HepG2 (cell line): ENCODE measurements around the gene MVP. TPM values are rescaled to one million over a fixed set of nuclear protein-coding genes. Genes with fewer than 3 reads are reported as not detected.

Experiments used
- ARNTL ChIP-seq: sonication (generic); formaldehyde crosslinking; IDR thresholded peaks from 2 replicates; pipeline ENCODE4 v1.4.0; 2020; ENCODE audit warnings: mild to moderate bottlenecking, missing genetic modification reagents
- ATF6 ChIP-seq: sonication (generic); formaldehyde crosslinking; conservative IDR thresholded peaks from 2 replicates; pipeline ENCODE4 v1.4.0; 2020; ENCODE audit warnings: missing genetic modification reagents
- ELK4 ChIP-seq: sonication (generic); formaldehyde crosslinking; IDR thresholded peaks from 2 replicates; pipeline ENCODE4 v1.9.0; 2021; ENCODE audit warnings: missing genetic modification reagents, borderline replicate concordance
- ETS1 ChIP-seq: sonication (generic); formaldehyde crosslinking; IDR thresholded peaks from 2 replicates; pipeline ENCODE4 v1.4.0; 2020; ENCODE audit warnings: missing genetic modification reagents
- GLI4 ChIP-seq: sonication (generic); formaldehyde crosslinking; IDR thresholded peaks from 2 replicates; pipeline ENCODE4 v1.5.1; 2020; ENCODE audit warnings: missing genetic modification reagents, mild to moderate bottlenecking, moderate library complexity, borderline replicate concordance
- IKZF4 ChIP-seq: sonication (generic); formaldehyde crosslinking; IDR thresholded peaks from 2 replicates; pipeline ENCODE4 v1.5.1; 2020; ENCODE audit warnings: borderline replicate concordance, mild to moderate bottlenecking, low read depth, missing genetic modification reagents; ENCODE audit errors: not compliant biosample characterization
- MEIS1 ChIP-seq: sonication (generic); formaldehyde crosslinking; IDR thresholded peaks from 2 replicates; pipeline ENCODE4 v1.9.0; 2021; ENCODE audit warnings: mild to moderate bottlenecking, missing genetic modification reagents, moderate library complexity, borderline replicate concordance
- NFKBIZ ChIP-seq: IDR thresholded peaks from 2 replicates; pipeline ENCODE4 v1.6.1; 2018; ENCODE audit warnings: missing genetic modification reagents, missing compliant biosample characterization
- PCBP2 ChIP-seq: fragments of 200-400 bp; formaldehyde crosslinking; optimal IDR thresholded peaks from 2 replicates; pipeline ENCODE3; 2018; ENCODE audit warnings: low read length, low read depth; ENCODE audit not compliant: poor library complexity, severe bottlenecking
- ZBTB21 ChIP-seq: sonication (generic); formaldehyde crosslinking; IDR thresholded peaks from 2 replicates; pipeline ENCODE4 v1.4.0; 2020; ENCODE audit warnings: missing genetic modification reagents
- ZFP62 ChIP-seq: sonication (generic); formaldehyde crosslinking; IDR thresholded peaks from 2 replicates; pipeline ENCODE4 v1.4.0; 2020; ENCODE audit warnings: missing genetic modification reagents
- ZHX2 ChIP-seq, 2 experiments: sonication (generic) in 1 of 2; formaldehyde crosslinking in 1 of 2; IDR thresholded peaks; 2 replicates each; pipeline versions ENCODE4 v1.6.1 to v1.9.0; 2014 to 2022; ENCODE audit warnings: antibody characterized with exemption in 1 of 2, borderline replicate concordance in 1 of 2, inconsistent platforms in 1 of 2, low read depth in 1 of 2, missing genetic modification reagents in 1 of 2
- ZNF12 ChIP-seq: sonication (generic); formaldehyde crosslinking; IDR thresholded peaks from 2 replicates; pipeline ENCODE4 v1.5.0; 2020; ENCODE audit warnings: missing genetic modification reagents
- ZNF230 ChIP-seq: sonication (generic); formaldehyde crosslinking; IDR thresholded peaks from 2 replicates; pipeline ENCODE4 v1.4.0; 2020; ENCODE audit warnings: mild to moderate bottlenecking, missing genetic modification reagents
- ZNF766 ChIP-seq: sonication (generic); formaldehyde crosslinking; IDR thresholded peaks from 2 replicates; pipeline ENCODE4 v1.5.0; 2020; ENCODE audit warnings: missing genetic modification reagents, borderline replicate concordance
- ZNF773 ChIP-seq: sonication (generic); formaldehyde crosslinking; IDR thresholded peaks from 2 replicates; pipeline ENCODE4 v1.4.0; 2020; ENCODE audit warnings: missing genetic modification reagents, borderline replicate concordance
- ZNF891 ChIP-seq: sonication (generic); formaldehyde crosslinking; IDR thresholded peaks from 2 replicates; pipeline ENCODE4 v1.5.0; 2020; ENCODE audit warnings: mild to moderate bottlenecking, missing genetic modification reagents
- polyA plus RNA-seq, 8 experiments: library from polyadenylated mRNA; depleted of rRNA in 3 of 8; stranded (reverse) in 7 of 8; unstranded in 1 of 8; fragments of >200 nt; fragmentation: Illumina TruSeq in 4 of 8; extraction: Trizol in 4 of 8; gene quantifications; 2 replicates each; pipeline versions ENCODE4 v1.2.1 to v1.2.3, GENCODE V29; 2011 to 2016; ENCODE audit warnings: low read depth in 4 of 8, missing spikeins in 1 of 8, mixed read lengths in 1 of 8; ENCODE audit not compliant: insufficient read depth in 1 of 8
- total RNA-seq, 5 experiments: library from RNA; depleted of rRNA; stranded (reverse); fragments of >200 nt; fragmentation: Illumina TruSeq; extraction: Trizol; gene quantifications; 2 replicates each; pipeline ENCODE4 v1.2.3, GENCODE V29; 2016; ENCODE audit warnings: low read depth in 1 of 5

MVP gene
- total and polyA plus RNA-seq, 2 of the 13 experiments (the other 11 are each of a cell fraction or from before 2014, with no cell fraction given) = 22.9 to 43.5 TPM

GRCh38 chr16:29807426-29808218 is 12.6 kb upstream of the MVP start (continued):
- TF ChIP-seq ELK4 (CRISPR knock-in tag) (peak; percentile 91; the same call in 1 of the 2 replicates), NFKBIZ (CRISPR knock-in tag) (peak; percentile 92), ZBTB21 (CRISPR knock-in tag) (peak; percentile 69; the same call in 1 of the 2 replicates), ZHX2 (IDR thresholded peaks at IDR 0.05; ENCODE audit: low read depth) (no peak), ZHX2 (CRISPR knock-in tag; IDR thresholded peaks at IDR 0.05; ENCODE audit: borderline replicate concordance) (peak; percentile 93), MEIS1 (peak; percentile 96), GLI4 (CRISPR knock-in tag) (peak; percentile 99; the same call in 1 of the 2 replicates), ZNF12 (CRISPR knock-in tag) (peak; percentile 94), ZNF230 (peak; percentile 99), ZNF891 (CRISPR knock-in tag) (peak; percentile 99), ZFP62 (CRISPR knock-in tag) (no peak), ETS1 (CRISPR knock-in tag) (peak; percentile 99), PCBP2 (no peak), ARNTL (CRISPR knock-in tag) (peak; percentile 97), ZNF773 (CRISPR knock-in tag) (peak; percentile 97), IKZF4 (CRISPR knock-in tag) (peak; percentile 98), ATF6 (CRISPR knock-in tag) (no peak), ZNF766 (peak; percentile 98)
